ENCODE measurements around the gene CDC42EP2. TPM values are rescaled to one million over a fixed set of nuclear protein-coding genes. Genes with fewer than 3 reads are reported as not detected.

Gene CDC42EP2
- total RNA-seq (2022) (35.6 and 43.2 TPM in 2 replicates), Bru-seq, nascent RNA (percentile 59 among the genes with signal in this experiment), BruChase-seq, experiment 1, labeled RNA remaining after a 6-hour chase (percentile 63 among the genes with signal in this experiment), BruChase-seq, experiment 2, labeled RNA remaining after a 2-hour chase (percentile 71 among the genes with signal in this experiment)
- long read RNA-seq, transcript CDC42EP2-201 (2 exons, 2,023 nt) = major isoform, 36 of 52 reads
- long read RNA-seq, partial matches to known transcripts = 0 of 52 reads
- long read RNA-seq, other reads (novel, unspliced or antisense) = 16 of 52 reads

GRCh38 chr11:65314501-65315203 is at the start of gene CDC42EP2:
Gene CDC42EP2, plus strand, starts transcription at chr11:65314866. Its CDS starts 6,033 bp downstream, at chr11:65320899.
- intact Hi-C loops (cut with micrococcal nuclease; ENCODE audit: unreplicated experiment) = no loop called here
- no TSS peak for BruUV-seq (replicated peaks)
- TF ChIP-seq CTCF (IDR thresholded peaks at IDR 0.05; ENCODE audit: unreplicated experiment) = no peak
- peak within 1 kb of the TSS; percentile 89 for H3K27ac Mint-ChIP-seq (ENCODE audit: unreplicated experiment)
- H3K4me1 Mint-ChIP-seq (ENCODE audit: low read depth, unreplicated experiment) = peaks cover 43% of the 10 kb centered on the region
- peak within 1 kb of the TSS; percentile 96 for H3K4me3 Mint-ChIP-seq (ENCODE audit: low read depth, unreplicated experiment)
- H3K36me3 Mint-ChIP-seq (ENCODE audit: insufficient read depth, unreplicated experiment) = peaks cover 73% of the 10 kb centered on the region
- H3K27me3 Mint-ChIP-seq (ENCODE audit: unreplicated experiment) = no peaks in the 10 kb centered on the region
- H3K9me3 Mint-ChIP-seq (ENCODE audit: low read depth, unreplicated experiment) = no peaks in the 10 kb centered on the region
- CTCF ChIA-PET = interaction anchor here (0.5 to 4.5 kb wide), 15 partner anchors 10 to 180 kb away, joined by 3 to 113 read pairs (median 4); partner anchors contain the start of genes CAPN1, POLA2 and SYVN1
- peak; percentile 89 for DNase-seq

GRCh38 chr11:65266210-65266609 is 48.5 kb upstream of the CDC42EP2 start:
- H3K27me3 Mint-ChIP-seq (ENCODE audit: unreplicated experiment) = no peaks in the 10 kb centered on the region
- DNase-seq = no peak
- TF ChIP-seq CTCF (IDR thresholded peaks at IDR 0.05; ENCODE audit: unreplicated experiment) = no peak
- no peaks in the 10 kb centered on the region for H3K9me3 Mint-ChIP-seq (ENCODE audit: low read depth, unreplicated experiment)
- H3K27ac Mint-ChIP-seq (ENCODE audit: unreplicated experiment) = no peak overlapping the region
- no TSS peak for BruUV-seq (replicated peaks)
- CTCF ChIA-PET = no interaction called here
- peaks cover 30% of the 10 kb centered on the region for H3K36me3 Mint-ChIP-seq (ENCODE audit: insufficient read depth, unreplicated experiment)
- peaks cover 24% of the 10 kb centered on the region for H3K4me1 Mint-ChIP-seq (ENCODE audit: low read depth, unreplicated experiment)
- intact Hi-C loops (cut with micrococcal nuclease; ENCODE audit: unreplicated experiment) = no loop called here
- no peak overlapping the region for H3K4me3 Mint-ChIP-seq (ENCODE audit: low read depth, unreplicated experiment)

GRCh38 chr11:65274735-65275682 is 39.7 kb upstream of the CDC42EP2 start:
- peak overlapping the region; percentile 76 for H3K27ac Mint-ChIP-seq (ENCODE audit: unreplicated experiment)
- no peaks in the 10 kb centered on the region for H3K9me3 Mint-ChIP-seq (ENCODE audit: low read depth, unreplicated experiment)
- peak; percentile 86 for DNase-seq
- CTCF ChIA-PET = interaction anchor here (0.5 to 3.4 kb wide), 21 partner anchors 9 to 390 kb away, joined by 3 to 113 read pairs (median 5); partner anchors contain the start of genes CDC42EP2, DPF2 and POLA2
- H3K4me3 Mint-ChIP-seq (ENCODE audit: low read depth, unreplicated experiment) = peak overlapping the region; percentile 14
- intact Hi-C loops (cut with micrococcal nuclease; ENCODE audit: unreplicated experiment) = loop anchor here (1.0 kb wide), 3 partner anchors 41 to 77 kb away; no protein-coding TSS in a partner anchor
- peaks cover 21% of the 10 kb centered on the region for H3K36me3 Mint-ChIP-seq (ENCODE audit: insufficient read depth, unreplicated experiment)
- H3K4me1 Mint-ChIP-seq (ENCODE audit: low read depth, unreplicated experiment) = peaks cover 48% of the 10 kb centered on the region
- no TSS peak for BruUV-seq (replicated peaks)
- H3K27me3 Mint-ChIP-seq (ENCODE audit: unreplicated experiment) = no peaks in the 10 kb centered on the region
- TF ChIP-seq CTCF (IDR thresholded peaks at IDR 0.05; ENCODE audit: unreplicated experiment) = peak; percentile 79

- H3K27me3 Mint-ChIP-seq (ENCODE audit: unreplicated experiment) = no peaks in the 10 kb centered on the region
- no peaks in the 10 kb centered on the region for H3K9me3 Mint-ChIP-seq (ENCODE audit: low read depth, unreplicated experiment)
- no peak for TF ChIP-seq CTCF (IDR thresholded peaks at IDR 0.05; ENCODE audit: unreplicated experiment)
- CTCF ChIA-PET = interaction anchor here (0.5 to 3.4 kb wide), 15 partner anchors 14 to 390 kb away, joined by 3 to 113 read pairs (median 5); partner anchors contain the start of genes CDC42EP2, DPF2 and POLA2
- peak; percentile 22 for DNase-seq
- BruUV-seq (replicated peaks) = no TSS peak
- H3K4me3 Mint-ChIP-seq (ENCODE audit: low read depth, unreplicated experiment) = peak overlapping the region; percentile 14
- H3K27ac Mint-ChIP-seq (ENCODE audit: unreplicated experiment) = peak overlapping the region; percentile 76
- H3K4me1 Mint-ChIP-seq (ENCODE audit: low read depth, unreplicated experiment) = peaks cover 54% of the 10 kb centered on the region
- intact Hi-C loops (cut with micrococcal nuclease; ENCODE audit: unreplicated experiment) = loop anchor here (1.0 kb wide), 3 partner anchors 40 to 76 kb away; no protein-coding TSS in a partner anchor
- H3K36me3 Mint-ChIP-seq (ENCODE audit: insufficient read depth, unreplicated experiment) = peaks cover 21% of the 10 kb centered on the region
Measured at GRCh38 chr11:65275906-65276305, 38.8 kb upstream of the CDC42EP2 start.

Measured in Calu3 (cell line).